Activated T-cell treated with anti-CD3 and anti-CD28 coated beads for 48 hours (primary cell): ENCODE measurements around the gene RPS28.
"Not testable (repeated sequence)": the region's sequence is repeated elsewhere in the genome, so short reads cannot be mapped to it uniquely, and the experiment has no call there.

ENCODE experiments used
- DNase-seq: peaks from one replicate; pipeline ENCODE4 v3.0.0-alpha.2; 2020; ENCODE audit warnings: low read depth

RPS28 gene

DNA sequence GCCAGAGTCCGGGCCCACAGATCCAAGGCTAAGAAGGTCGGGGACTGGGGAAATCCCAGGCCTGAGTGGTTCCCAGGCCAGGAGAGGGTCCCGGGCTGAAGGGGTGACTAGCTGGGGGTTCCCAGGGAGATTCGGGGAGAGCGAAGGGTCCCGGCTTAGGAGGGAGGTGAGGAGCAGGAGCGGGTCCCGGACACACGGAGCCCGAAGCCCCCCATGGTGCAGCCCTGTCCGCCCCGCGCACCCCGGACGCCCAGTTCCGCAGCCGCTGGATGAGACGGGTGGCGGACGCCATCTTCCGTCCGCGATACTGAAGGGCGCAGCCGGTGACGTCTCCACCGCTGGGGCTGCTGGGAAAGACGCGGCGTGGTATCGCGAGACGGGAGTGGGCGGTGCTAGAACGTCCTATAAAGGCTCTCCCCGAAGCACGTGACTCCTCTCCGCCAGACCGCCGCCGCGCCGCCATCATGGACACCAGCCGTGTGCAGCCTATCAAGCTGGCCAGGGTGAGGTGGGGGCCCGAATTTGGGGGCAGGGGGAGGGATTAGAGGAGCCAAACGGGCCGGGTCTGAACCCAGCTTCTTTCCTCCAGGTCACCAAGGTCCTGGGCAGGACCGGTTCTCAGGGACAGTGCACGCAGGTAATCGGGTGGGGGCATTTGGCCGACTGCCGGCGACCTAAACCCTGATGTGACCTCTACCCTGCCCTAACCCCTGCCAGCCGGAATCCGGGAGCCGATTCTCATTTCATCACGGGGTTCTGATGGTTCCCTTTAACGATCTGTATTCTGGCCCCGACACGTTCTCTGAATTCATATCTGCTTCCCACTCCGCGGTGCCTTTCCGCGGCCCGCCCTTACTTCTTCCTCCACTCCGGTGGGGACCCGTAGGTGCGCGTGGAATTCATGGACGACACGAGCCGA lies at the start of gene RPS28, which contains the start of gene NDUFA7:
RPS28 (plus strand) TSS at position 430 of the 919 bp plus-strand sequence; CDS start at position 465, 35 bp downstream.
NDUFA7 (minus strand) TSS at position 309 of the 919 bp plus-strand sequence; CDS start at position 292, 17 bp downstream.
- peak; percentile 93 for DNase-seq

DNA sequence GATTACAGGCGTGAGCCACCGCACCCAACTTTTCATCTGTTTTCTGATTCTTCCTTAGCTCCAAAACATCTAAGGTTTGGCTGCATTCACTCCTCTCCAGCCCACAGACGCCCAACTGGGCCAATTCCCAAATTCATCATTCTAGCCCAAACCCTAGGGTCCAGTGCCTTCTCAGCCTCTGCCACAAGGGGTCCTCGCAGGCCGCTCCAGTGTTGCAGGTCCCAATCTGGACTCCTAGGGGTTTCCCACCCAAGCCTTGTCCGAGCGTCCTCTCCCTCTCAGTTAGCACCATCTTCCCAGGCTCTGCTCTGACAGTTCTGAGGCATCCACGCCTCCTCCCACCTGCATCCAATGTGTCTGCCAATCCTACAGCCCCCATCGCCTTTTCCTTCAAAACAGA lies 44.8 kb upstream of the RPS28 start:
- DNase-seq = not testable (repeated sequence)

DNA sequence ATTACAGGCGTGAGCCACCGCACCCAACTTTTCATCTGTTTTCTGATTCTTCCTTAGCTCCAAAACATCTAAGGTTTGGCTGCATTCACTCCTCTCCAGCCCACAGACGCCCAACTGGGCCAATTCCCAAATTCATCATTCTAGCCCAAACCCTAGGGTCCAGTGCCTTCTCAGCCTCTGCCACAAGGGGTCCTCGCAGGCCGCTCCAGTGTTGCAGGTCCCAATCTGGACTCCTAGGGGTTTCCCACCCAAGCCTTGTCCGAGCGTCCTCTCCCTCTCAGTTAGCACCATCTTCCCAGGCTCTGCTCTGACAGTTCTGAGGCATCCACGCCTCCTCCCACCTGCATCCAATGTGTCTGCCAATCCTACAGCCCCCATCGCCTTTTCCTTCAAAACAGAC lies 30.0 kb upstream of the RPS28 start:
- DNase-seq = not testable (repeated sequence)

DNA sequence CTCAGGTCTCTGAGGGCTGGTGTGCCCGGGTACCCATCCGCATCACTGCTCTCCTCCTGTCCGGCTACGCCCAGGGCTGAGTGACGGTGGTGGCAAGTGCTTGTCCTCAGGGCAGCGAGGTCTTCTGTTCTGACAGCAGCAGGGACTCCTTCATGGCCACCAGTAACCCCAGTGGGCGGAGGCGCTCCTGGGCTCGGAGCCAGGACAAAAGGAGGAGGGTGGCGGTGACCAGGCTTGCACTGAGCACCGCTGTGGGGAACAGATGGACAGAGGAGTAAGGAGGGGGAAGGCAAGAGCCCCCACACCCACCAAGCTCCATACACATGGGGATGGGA lies 19.0 kb upstream of the RPS28 start:
- DNase-seq = no peak

DNA sequence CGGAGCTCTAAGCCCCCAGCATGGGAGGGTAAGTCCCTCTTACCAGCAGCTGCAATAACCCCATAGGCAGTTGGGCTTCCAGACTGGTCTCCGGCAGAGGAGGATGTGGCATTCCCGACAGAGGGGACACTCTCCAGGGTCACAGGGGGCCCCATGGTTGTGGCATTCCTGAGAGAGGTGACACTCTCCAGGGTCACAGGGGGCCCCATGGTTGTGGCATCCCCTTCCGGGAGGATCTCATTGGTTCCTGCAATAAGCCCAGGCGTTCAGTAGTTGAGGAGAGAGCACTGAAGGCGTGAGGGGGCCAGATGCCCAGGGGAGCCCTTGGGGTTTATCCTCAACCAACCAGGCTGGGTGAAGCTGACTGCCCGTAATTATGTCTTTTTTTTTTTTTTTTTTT lies 18.6 kb upstream of the RPS28 start:
- no peak for DNase-seq

DNA sequence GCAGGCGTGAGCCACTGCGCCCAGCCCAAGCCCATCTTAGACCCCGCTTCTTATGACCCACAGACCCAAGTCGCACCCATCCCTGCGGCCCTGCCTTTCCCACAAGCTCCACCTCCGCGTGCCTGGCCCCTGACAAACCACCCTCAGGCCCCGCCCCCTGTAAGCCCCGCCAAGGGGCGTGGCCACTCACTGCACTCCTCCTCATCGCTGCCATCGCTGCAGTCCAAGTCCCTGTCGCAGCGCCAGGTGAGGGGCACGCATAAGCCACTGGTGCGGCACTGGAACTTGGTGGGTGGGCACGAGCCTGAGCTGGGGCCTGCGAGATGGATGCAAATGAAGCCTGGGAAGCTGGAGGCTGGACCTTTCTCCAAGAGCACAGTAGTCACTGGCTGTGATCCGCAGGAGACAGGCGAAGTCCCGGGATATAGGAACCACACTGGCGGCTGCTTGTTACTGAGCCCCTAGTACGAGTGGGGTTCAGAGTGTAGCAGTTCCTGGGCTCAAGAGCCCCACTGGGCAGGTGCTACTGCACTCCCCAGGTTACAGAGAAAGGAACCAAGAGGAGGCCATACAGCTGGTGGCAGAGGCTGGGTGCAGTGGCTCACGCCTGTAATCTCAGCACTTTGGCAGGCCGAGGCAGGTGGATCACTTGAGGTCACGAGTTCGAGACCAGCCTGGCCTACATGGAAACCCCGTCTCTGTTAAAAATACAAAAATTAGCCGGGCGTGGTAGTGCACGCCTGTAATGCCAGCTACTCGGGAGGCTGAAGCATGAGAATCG lies 16.3 kb upstream of the RPS28 start:
- no peak for DNase-seq

DNA sequence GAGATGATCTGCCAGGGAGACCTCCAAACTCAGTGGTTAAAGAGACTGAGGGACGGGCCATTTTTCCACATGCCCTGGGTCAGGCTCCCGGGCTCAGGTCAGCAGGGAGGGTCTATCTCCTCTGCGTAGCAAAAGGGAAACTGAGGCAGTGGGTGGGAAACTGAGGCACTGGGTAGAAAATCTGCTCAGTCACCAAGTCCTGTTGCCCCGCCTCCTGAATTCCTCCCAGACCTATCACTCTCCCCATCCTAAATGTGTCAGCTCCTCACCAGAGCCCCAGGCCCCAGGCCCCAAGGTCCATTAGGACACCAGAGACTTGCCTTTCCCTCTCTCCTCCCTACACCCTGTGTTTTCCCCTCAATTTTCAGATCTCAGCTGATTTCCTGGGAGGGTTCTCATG lies 15.5 kb upstream of the RPS28 start:
- no peak for DNase-seq

DNA sequence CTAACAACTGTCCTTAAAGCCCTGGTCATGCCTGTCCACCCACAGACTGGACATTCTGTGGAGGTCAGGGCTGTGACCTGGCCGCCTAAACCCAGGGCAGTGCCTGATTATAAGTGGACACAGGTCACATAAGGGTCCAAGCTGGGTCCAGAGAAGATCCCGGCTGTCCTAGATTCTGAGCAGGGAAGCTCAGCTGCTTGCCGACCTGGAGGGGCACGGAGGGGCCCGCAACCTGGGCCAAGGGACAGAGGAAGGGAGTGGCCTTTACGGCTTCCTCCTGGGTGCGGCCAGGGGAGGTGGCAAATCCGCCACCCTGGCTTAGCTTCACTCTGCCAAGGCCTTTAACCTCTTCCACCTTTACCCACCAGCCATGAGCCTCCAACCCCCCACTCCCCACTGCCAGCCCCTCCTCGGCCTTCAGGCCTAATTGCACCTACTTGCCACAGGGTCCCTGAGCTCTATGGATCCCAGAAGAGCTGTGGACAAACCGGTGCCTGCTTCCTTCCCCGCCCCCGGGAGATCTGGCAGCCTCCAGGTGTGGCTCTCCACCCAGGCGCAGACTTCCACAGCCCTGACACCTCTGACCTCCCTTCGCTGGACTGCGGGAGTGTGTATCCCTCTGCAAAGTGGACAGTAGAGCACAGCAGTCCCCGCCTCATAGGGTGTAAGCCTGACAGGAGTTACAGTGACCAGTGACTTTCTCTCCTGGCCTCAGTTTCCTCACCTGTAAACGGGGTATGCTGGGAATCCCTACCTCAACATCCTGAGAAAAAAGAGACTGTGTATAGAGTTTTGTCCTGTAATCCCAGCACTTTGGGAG lies 14.9 kb upstream of the RPS28 start:
- no peak for DNase-seq

DNA sequence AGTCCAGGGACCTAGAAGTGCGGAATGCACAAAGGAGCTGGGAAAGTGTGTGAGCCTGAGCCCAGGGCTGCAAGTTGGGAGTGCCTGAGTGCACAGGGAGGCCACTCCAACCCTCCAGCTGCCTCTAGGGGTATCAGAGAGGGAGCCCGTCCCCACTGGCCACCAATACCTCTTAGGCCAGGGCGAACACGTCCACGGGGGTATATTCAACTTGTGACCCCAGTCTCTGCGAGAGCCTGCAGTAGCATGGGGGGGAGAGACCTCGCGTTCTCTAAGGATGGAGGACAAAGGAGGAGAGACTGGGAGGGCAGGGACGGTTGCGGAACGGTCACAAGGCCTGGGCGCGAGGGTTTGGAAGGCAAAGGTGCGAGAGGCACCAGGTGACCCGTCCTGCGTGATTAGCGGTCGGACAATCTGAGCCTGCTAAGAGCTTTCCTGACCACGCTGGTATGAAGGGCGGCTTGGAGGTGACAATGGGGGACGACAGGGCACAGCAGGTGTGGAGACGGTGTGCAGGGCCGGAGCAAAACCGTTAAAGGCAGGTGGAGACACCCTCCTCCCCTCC lies 13.8 kb upstream of the RPS28 start:
- DNase-seq = no peak

DNA sequence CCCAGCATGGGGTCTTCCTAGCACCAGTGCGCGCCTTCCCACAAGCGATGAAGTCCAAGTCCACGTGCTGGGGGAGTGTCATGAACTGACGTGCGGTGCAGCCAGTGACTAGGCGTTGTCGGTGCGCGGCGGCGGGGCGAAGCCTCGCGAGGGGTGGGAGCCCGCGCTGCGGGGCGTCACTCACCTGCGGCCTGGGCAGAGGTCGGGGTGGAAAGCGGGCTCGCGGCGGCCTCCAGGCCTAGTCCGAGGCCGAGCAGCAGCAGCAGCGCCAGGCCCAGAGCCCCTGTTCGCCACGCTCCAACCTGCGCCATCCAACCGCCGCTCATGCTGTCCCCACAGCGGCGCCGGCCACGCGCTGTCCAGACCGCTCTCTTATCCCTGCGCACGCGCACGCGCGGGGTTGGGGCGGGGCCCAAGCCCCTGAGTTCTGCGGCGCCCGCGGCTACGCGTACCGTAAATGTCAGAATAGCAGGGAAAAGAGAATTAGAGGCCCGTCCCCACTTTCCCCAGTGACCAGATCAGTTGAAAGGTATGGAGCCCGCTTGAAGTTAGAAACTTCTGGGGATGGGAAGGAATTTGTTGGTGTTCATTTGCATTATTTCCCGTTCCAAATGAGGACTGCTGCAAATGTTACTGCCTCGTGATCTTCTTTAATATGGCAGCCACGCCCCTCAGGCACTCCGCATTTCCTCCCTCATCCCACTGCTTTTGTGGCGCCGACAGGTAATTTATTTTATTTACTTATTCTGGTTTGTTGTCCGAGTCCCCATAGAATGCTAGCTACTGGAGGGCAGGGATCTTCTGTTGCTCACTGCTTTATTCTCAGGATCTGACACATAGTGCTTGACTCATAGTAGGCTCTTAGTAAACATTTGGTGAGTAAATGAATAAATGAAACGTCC lies 13.1 kb upstream of the RPS28 start, which contains the start of gene CD320:
CD320 (minus strand) TSS at position 394 of the 902 bp plus-strand sequence; CDS start at position 326, 68 bp downstream.
- peak; percentile 88 for DNase-seq

DNA sequence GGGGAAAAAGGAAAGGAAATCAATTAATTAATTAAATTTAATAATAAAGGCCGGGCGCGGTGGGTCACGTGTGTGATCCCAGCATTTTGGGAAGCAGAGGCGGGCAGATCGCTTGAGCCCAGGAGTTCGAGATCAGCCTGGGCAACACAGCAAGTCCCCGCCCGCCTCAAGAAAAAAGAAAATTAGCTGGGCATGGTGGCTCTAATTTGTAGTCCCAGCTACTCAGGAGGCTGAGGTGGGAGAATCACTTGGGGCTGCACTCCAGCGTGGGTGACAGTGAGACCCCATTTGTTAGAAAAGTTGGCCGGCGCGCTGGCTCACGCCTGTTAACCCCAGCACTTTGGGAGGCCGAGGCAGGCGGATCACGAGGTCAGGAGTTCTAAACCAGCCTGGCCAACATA lies 12.4 kb upstream of the RPS28 start:
- no peak for DNase-seq

DNA sequence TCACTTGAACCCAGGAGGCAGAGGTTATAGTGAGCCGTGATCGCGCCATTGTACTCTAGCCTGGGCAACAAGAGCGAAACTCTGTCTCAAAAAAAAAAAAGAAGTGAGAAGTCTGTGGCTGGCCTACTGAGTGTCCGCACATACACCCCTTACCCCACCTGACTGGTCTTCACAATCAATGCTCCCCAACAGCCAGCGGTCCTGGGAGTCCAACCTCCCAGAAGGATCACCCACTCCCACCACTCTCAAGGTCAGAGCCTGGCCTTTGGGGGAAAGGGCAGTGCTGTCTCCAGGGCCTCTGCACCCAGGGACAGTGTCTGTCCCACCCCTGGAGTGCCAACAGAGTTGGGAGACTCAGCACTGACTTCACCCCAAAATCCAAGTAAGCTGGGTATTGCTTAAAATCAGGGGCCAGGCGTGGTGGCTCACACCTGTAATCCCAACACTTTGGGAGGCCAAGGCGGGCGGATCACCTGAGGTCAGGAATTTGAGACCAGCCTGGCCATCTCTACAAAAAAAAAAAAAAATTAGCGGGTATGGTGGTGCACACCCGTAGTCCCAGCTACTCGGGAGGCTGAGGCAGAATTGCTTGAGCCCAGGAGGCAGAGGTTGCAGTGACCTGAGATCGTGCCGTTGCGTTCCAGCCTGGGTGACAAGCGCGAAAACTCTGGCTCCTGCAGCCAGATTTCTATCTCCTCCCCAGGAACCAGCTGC lies 10.8 kb upstream of the RPS28 start:
- no peak for DNase-seq

DNA sequence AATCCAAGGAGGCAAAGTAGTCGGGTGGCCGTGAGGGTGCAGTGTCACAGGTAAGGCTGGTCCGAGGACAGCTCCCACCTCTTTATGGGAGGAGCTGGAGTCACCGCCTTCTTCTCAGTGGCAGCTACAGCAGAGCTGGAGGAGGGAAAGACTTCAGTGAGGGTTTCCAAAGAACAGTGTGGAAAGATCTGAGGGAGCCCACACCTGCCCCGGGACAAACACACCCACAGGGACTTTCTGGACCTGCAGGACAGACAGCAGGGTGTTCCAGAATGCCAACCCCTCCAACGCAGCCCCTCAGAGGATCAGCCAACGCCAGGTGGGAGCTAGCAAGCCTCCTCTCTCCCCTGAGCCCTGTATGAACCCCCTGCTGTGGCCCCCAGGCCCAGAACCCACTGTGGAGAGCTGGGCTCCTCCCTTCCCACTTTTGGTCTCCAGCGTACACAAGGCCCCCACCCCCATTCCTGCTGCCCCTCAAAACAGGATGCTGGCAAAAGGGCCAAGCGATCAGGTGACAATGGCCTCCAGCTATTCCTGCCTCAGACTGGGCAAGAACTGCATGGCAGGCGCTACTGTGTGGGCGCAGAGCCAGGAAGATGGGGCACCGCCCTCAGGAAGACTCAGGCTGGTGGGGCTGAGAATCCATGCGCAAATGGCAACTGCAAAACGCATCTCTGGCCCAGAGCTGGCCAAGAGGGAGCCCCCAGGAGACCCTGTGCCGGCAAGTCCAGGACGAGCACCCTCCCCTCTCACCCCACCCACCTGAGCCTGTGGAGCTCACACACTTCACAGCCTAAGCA lies 9.6 kb upstream of the RPS28 start:
- DNase-seq = no peak

DNA sequence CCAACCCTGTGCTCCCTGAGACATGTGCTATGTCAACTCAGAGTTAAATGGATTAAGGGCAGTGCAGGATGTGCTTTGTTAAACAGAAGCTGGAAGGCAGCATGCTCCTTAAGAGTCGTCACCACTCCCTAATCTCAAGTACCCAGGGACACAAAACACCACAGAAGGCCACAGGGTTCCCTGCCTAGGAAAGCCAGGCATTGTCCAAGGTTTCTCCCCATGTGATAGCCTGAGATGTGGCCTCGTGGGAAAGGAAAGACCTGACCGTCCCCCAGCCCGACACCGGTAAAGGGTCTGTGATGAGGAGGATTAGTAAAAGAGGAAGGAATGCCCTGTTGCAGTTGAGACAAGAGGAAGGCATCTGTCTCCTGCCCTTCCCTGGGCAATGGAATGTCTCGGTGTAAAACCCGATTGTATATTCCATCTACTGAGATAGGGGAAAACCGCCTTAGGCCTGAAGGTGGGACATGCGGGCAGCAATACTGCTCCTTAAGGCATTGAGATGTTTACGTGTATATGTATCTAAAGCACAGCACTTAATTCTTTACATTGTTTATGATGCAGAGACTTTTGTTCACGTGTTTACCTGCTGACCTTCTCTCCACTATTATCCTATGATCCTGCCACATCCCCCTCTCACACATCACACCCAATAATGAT lies 6.2 kb upstream of the RPS28 start:
- DNase-seq = not testable (repeated sequence)

DNA sequence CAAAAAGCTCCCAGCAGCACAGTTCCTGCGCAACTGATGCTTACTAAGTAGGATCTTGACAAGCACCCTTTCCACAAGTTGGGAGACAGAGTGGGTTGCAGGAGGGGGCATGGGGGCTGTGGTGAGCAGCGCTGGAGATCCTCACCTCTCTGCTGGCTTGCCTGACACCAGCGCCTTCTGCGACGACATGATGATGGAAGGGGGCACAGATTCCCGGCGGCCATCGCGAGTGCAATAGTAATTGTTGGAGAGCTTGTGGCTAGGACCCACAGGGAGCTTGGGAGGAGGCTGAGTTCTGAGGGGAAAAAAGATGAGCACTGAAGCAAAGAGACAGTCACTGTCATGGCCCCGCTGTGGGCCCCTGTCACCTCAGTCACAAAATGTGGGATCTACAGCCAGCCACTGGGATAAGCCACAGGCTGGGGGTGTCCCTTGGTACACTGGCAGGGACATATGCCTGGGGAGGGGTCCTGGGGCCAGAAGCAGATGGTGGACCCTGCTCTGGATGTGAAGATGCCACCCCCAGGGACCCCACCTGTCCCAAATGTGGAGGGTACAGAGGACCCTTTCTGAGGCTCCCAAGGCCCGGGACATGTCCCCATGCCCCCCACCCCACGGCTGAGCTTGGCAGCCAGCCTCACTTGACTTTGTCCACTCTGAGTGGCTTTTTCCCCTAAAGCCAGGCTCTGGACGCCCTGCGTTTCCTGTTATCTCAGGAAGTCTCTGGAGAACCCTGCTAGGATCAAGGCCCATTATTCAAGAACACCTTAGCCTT lies 4.8 kb upstream of the RPS28 start:
- no peak for DNase-seq

DNA sequence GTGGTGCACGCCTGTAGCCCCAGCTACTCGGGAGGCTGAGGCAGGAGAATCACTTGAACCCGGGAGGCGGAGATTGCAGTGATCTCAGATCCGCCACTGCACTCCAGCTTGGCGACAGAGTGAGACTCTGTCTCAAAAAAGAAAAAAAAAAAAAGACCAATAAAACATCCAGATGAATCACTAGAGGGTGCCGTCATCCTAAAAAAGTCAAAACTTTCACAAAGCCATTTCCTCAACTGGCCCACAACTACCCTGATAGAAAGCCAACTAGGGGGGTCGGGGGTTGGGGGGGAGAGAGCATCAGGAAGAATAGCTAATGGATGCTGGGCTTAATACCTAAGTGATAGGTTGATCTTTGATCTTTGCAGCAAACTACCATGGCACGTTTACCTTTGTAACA lies 2.5 kb upstream of the RPS28 start:
- not testable (repeated sequence) for DNase-seq

DNA sequence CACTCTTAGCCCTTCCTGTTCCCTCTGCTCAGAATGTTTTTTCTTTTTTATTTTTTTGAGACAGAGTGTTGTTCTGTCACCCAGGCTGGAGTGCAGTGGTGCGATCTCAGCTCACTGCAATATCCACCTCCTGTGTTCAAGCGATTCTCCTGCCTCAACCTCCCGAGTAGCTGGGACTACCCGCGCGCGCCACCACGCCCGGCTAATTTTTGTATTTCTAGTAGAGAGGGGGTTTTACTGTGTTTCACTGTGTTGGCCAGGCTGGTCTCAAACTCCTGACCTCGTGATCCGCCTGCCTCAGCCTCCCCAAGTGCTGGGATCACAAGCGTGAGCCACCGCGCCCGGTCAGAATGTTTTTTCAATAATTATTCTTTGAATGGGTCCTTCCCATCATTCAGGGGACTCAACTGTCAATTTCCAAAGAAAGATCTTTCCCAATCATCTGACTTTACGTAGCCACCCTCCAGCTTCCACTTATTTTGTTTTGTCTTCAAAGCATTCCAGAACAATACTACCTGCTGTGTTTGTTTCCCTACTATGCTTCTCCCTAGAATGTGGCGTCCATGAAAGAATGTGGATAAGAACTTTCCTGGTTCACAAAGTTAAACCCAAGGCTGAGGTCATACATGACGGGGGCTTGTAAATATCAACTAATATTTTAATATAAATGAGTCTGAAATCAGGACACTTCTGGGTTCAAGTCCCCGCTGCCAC lies 1.3 kb upstream of the RPS28 start:
- no peak for DNase-seq
